NOMO-1 treated with DMSO at 0.1 percent for 48 hours (cell line): ENCODE measurements around the gene FAT2.
"Not testable (repeated sequence)": the region's sequence is repeated elsewhere in the genome, so short reads cannot be mapped to it uniquely, and the experiment has no call there.

Experiments used
- DNase-seq: peaks from one replicate; lab custom pipeline; 2025; ENCODE audit not compliant: unreplicated experiment; lab: John Stamatoyannopoulos, UW

The FAT2 gene

DNA sequence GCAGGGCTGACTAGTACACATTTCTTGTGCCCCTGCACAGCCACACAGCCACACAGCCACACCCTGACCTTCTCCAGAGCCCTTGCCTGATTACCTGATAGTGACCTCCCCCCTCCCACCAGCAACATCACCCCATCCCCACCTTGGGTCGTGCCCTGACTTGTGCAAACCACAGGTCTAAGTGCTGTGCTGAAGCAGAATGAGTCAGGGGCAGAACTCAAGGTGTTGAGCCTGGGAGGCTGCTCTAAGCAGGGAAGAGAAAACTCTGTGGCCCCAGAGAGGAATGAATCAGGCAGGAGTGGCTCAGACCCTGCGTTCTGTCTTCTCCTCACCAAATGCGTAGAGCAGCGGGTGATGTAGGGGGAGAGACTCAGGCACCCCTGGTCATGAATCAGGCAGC, 24.3 kb upstream of the FAT2 start:
- DNase-seq, result no peak

DNA sequence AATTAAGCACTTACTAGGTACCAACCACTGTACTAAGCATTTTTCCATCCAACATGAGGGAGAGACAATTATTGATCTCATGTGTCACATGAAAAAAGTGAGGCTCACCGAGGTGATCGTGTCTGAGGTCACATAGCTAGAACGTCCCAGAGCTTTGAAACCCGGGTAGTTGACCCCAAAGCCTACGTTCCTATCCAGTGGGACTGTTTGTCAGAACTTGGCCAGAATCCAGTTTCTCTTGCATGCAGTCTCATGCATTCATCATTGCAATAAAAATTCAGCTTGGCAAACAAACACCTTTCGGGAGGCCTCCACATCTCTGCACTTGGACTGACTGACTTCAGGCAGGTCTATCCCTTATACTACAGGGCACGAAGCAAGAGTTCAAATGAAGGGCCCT, 23.4 kb upstream of the FAT2 start:
- DNase-seq, result no peak

DNA sequence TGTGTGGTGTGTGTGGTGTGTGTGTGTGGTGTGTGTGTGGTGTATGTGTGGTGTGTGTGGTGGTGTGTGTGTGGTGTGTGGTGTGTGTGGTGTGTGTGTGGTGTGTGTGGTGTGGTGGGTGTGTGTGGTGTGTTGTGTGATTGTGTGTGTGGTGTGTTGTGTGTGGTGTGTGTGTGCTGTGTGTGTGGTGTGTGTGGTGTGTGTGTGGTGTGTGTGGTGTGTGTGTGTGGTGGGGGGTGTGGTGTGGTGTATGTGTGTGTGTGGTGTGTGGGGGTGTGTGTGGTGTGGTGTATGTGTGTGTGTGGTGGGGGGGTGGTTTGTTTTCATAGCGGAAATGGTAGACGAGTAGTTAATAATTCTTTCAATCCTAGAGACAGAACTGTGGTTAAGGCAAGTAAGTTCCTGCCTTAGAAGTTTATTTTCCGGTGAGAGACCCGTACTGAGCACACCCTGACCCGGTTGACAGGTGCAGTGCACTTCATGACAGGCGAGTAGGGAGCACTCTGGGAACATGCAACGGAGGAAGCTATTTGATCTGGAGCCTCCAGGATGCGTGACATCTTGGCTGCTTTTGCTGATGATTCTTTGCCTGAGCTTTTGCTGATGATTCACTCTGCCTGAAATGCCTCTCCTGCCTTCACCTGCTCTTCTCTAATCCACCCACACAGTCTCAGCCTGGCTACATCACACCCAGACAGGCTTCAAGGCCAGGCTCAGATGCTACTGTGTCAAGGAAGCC, 21.7 kb upstream of the FAT2 start:
- DNase-seq, result no peak

DNA sequence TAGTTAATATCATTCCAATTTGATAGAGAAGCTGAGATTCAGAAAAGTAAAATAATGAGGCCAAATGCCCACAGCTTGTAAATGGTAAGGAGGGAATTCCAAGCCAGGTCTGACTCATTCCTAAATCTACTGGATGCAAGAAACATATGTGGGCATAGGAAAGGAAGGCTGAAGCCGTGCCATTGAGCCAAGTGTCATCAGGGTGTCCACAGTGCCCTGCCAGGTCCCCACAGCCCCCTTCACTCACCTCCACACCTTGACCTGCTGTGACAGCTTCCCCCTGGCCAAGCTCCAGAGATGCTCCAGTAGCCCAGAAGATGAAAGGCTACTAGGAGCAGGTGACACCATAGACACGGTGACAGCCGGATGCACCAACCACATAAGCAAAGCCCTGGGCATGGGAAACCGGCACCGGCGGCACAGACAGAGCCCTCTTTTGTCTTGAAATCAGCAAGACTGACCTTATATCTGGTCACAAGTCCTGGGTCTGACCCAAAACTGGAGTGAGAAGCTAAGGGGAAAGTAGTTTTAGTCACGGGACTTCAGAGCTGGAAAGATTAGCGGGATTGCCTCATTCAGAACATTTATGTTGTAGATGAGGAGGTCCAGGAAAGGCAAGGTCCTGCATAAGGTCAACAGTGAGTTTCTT, 20.1 kb upstream of the FAT2 start:
- DNase-seq, result no peak

DNA sequence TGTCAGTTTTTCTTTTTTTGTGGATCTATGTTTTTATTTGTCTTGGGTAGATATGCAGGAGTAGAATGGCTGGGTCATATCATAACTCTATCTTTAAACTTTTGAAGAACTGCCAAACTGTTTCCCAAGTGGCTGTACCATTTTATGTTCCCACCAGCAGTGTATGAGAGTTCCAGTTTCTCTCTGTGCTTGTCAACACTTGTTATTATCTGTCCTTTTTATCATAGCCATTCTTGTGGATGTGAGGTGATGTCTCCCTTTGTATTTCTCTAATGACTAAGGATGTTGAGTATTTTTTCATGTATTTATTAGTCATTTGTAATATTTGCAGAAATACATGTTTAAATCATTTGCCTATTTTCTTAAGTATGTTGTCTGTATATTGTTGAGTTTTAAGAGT, 17.4 kb upstream of the FAT2 start:
- DNase-seq, result no peak

DNA sequence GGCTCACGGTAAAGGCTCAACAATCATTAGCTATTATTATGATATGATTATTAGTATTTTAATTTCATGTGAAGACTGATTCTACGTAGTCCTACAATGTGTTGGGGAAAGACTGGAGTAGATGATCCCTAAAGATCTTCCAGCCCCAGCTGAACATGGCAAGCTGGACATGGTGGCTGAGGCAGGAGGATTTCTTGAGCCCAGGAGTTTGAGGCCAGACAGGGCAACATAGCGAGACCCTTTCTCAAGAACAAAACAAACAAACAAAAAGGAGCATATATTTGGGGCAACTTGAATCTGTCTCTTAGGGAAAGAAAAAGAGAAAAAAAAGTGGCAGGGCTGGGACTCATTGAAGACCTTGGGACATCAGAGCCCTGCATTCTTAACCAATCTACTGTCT, 16.2 kb upstream of the FAT2 start:
- DNase-seq, result no peak

DNA sequence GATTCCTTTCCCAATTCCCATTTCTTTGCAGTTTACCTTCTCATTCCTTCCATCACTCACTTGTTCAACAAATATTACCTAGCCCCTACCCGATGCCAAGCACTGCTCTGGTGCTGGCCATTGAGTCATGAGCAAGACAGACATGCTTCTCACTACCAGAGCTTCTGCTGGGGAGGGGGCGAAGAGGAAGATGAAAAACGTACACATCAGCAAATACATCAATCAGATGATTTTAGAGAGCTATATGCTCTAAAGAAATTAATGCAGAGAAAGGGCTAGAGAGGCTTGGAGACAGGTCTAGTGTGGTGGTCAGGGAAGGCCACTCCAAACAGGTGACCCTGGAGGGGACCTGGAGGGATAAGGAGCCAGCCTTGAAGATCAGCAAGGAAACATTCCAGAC, 14.4 kb upstream of the FAT2 start:
- DNase-seq, result no peak

DNA sequence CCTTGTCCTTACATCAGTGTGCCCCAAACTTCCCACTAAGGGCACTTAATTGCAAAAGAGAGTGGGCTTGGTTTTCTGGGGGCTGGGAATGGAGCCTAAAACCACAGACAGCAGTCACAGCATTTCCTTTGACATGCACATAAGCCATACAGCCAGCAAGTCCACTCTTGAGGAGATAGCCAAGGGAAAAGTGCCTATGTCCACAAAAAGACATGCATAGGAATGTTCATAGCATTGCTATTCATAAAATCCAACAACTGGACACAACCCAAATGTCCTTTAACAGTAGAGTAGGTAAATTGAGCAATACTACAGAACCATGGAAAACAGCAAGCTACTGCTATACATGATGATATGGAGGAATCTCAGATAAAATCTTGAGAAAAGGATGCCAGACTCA, 11.7 kb upstream of the FAT2 start:
- DNase-seq, result no peak

DNA sequence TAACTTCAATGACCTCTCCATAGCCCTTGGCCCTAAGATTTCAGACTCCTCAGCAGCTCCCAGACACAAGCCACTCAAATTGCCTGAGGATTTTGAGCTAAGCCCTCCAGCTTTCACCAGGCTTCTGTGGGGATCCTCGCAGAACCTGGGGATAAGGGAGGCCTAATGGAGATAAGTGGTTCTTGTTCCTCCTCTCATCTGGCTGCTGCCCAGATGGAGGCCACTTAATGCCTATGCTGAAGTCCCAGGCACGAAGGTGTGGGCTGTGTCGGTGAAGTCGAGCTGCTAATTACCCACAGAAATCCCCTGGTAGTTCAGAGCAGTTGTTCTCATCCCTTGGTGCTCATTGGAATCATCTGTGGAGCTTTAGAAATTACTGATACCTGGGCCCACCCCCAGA, 10.3 kb upstream of the FAT2 start:
- no peak for DNase-seq

DNA sequence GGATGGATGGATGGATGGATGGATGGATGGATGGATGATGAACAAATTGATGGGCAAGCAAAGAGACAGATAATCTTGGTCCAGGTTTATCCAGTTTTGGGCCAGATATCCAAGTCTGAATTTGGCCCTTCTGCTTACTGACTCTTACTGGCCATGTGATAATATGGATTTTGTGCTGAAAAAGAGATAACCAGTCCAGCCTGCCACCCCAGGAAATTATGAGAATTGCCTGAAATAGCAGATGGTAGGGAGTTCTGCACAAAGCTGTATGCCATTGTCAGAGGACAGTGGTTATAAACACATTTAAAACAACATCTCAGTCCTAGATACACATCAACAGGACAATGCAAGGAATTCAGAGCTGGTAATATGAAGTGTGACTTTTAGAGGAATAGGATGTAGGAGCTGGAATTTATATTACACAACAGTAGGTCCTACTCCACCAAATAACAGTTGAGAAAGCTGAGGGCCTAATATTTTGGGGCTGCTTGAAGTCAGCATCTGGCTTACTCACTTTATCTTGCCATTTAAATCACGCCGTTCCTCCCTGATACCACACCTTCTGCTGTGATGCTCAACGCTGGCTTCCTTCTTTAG, 9.0 kb upstream of the FAT2 start:
- no peak for DNase-seq

DNA sequence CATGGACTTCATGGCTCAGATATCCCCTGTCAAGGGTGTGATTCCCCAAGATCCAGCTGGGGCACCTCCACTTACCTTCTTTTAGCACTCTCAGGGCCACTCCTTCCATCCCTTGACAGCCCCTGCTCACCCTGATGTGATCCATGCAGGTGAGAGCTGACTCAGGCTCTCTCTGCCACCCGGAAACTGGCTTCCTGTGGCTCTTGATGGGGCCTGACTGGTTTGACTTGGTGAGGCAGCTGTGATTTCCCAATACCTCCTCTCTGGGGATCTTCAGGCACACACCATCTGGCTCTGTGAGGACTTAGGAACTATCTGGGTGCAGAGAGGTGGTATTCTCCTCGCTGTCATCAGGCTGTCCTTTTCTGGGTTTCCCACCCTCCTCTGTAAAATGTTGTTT, 7.9 kb upstream of the FAT2 start:
- no peak for DNase-seq

DNA sequence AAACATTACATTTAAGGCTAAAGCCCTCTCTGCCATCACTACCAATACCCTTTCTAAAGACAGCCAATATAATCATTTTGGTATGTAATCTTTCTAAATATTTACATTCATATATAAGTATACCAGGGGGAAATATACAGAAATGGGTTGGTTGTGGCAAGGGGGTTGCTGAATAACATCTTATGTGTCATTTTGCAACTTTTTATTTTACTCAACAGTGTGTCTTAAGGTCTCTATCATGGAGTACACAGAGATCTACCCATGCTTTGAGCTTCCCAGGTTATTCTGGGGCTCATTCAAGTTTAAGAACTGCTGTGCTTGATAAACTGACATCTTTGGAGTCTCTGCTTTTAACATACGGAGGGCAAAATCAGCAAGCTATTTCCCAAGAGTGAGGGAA, 7.4 kb upstream of the FAT2 start:
- DNase-seq, result no peak

DNA sequence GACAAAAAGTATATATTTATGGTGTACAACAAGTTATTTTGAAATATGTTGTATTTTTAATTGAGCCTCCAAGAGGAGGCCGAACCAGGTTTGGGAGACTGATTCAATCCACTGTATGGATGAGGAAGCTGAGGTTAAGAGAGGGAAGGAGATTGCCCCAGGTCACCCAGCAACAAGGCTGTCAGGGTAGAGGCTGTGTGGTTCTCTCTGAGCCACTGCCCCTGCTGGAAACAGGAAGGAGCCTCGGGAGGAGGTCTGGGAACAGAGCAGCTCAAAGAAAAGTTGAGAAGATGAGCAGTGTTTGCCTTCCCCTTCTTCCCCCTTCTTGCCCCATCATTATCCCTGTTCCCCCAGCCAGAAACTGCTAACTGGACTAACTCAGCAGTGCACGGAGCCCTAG, 6.6 kb upstream of the FAT2 start:
- DNase-seq, result no peak

DNA sequence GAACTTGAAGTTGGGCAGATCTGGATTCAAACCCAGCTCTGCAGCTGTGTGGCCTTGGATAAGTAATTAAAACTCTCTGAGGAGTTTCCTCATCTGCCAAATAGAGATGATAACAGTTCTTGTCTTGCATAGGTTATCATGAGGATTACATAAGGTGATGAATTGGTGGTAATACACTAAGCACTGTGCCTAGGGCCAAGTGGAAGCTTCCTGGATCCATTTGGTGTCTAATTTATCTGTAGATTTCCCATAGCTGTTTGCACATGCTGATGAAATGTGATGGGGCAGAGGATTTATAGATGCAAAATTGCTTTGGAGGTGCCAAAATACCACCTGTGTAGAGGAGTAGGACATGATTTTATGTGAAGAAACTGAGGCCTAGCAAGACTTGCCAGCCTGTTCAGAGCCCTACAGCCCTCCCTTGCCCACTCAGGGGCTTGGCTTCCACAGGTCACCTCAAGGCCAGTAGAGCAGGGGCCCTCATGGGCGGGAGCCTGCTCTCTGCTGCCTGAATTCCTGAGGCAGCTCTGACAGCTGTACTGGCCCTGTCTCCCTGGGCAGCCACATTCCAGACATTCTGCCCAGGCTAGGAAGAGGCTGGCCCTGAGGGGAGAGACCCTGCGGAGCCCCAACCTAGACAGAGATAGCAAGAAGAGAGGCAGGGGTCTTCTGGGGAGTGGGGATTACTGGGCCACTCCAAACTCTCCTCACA, 5.9 kb upstream of the FAT2 start:
- no peak for DNase-seq

DNA sequence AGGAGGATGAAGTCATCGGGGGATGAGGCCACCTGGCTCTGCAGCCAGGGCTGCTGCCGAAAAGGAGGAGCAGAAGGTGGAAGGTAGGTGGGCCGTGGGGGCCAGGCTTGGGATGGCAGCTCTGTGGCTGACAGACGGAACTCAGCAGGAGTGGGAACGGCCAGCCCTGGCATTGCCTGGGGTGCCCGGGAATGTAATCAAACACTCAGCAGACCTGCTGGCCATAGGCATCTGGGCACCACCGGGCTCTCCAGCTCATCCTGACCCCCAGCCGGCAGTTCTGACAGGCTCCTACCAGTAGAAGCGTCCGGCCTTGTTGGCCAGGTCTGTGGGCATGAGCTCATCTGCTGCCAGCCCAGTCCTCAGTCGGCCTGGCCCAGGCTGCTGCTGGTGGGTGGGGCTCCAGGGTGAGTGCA, 4.3 kb upstream of the FAT2 start:
- DNase-seq, result no peak

DNA sequence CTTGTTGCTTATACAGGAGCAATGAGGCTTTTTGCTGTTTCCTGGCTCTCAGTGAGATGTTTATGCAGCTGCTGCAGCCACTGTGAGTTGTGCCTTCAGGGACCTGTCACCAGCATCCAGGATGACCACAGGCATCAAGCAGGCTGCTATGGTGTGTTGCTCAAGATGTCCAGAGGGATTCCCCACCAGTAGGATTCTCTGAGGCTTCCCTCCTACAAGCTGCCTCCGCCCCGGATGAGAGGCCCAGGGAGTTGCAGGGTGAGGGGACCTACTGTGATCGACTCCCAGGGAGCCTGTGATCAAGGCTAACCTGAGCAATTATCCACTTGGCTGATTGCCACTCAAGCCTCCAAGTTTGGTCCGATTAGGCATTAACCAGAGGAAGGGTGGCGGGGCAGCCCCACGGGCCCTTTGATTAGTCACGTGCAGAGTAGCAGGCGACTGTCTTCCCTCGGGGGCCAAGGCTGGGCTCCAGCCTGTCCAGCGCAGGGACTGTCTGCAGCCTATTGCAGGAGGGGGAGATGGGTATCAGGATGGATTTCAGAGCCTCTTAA, 1.8 kb upstream of the FAT2 start:
- no peak for DNase-seq

DNA sequence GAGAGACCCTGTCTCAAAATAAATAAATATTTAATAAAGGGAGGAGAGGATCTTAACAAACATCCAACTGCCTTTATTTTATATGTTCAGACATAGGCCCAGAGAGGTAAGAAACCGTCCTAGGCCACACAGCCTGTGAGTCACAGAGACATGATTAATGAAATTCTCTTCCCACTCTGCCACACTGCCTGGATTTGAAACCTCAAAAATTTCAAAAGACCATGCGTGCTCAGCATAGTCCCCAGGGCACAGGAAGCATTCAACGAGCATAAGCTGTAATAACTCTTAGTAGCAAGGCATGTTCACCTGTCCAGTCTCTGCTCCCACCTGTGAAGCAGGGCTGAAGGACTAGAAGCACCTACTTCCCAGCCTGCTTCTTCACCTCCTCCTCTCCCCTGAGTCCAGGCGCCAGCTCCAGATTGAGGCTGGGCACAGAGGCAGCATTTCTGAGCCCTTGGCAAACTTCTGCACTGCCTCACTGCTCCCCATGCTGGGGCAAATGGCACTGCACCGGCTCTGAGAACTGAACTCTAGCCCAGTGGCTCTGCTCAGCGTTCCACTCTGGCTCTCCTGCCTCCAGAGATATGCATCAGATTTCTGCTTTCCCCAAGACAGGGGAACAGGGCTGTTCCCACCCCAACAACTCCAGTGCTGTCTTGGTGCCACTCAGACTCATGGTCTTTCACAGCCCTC, 1.1 kb downstream of the FAT2 start:
- no peak for DNase-seq

DNA sequence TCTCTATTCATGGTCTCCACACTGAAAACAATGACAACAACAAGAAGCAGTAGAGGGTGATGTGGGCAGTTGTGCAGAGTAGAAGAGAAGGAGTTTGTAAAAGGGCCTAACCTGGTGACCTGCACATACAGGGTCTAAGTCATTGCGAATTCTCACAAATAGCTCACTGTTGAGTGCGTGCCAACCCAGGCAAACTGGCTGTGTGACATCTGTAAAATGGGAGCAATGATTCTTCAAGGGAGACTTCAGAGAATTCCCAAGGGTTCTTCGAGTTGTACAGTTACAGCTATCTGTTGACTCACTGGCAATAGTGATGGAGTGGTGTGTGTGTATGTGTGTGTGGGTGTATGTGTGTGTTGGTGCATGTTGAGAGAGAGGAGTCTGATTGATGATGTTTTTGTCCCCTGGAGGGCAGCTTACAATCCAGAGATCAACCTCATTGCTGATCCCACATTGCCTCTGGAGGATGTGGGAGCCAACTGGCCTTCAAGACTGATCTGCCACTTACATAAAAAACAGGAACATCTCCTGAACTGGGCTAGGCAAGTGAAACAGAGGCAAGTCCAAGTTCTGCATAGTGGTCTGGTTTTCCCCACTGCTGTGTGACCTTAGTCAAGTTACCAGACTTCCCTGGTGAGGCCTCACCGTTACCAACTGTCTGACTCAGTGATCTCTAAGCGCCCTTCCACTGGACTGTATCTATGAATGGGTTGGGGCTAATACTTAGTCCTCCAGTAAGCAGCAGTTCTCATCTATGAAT, 3.2 kb downstream of the FAT2 start:
- DNase-seq, result no peak

DNA sequence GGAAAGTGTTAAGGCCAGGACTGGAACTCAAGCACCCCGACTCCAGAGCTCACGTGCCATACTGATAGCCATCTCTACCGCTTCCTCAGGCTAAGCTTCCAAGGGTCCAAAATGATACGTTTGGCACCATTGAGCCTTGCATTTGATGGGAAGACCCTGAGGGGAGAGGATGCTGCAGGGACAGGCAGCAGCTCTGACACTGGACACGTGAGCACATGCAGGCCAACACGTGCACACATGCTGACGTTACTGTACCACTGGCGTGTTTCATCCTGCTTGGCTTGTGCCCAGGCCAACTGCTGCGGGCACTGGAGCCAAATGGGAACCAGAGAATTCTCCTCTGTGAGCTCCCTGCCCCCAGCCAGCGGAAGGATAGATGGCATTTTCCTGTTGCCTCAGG, 5.2 kb downstream of the FAT2 start:
- no peak for DNase-seq

DNA sequence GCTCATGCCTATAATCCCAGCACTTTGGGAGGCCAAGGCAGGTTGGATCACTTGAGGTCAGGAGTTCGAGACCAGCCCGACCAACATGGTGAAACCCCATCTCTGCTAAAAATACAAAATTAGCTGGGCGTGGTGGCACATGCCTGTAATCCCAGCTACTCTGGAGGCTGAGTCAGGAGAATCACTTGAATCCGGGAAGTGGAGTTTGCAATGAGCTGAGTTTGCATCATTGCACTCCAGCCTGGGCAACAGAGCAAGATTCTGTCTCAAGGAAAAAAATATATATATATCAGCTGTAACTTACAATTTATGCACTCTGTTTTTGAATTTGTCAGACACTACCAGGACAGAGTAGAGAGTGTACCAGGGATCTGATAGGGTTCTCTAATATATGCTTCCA, 5.8 kb downstream of the FAT2 start:
- not testable (repeated sequence) for DNase-seq
